GM06990 (cell line): ENCODE results near the gene MSL1.

Source experiments
- DNase-seq: peaks from one replicate; pipeline ENCODE4 v3.0.0-alpha.2; 2011; ENCODE audit not compliant: insufficient read length; ENCODE audit errors: extremely low read depth
- H3K27me3 ChIP-seq: replicated peaks from 2 replicates; pipeline ENCODE4 v1.6.0; 2011; ENCODE audit warnings: low read length; ENCODE audit not compliant: control insufficient read depth, insufficient read depth
- H3K36me3 ChIP-seq: 2 replicates; pipeline ENCODE4 v1.5.1; 2011; ENCODE audit warnings: low read length; ENCODE audit not compliant: control insufficient read depth, insufficient read depth
- H3K4me3 ChIP-seq: replicated peaks from 2 replicates; pipeline ENCODE4 v1.5.1; 2011; ENCODE audit warnings: low read depth, mild to moderate bottlenecking, control low read depth, low read length
- CTCF ChIP-seq: IDR thresholded peaks from 2 replicates; pipeline ENCODE4 v1.5.1; 2011; ENCODE audit warnings: low read length, control low read depth, mild to moderate bottlenecking, inconsistent platforms; ENCODE audit not compliant: insufficient read depth, poor library complexity, severe bottlenecking

The MSL1 gene

DNA sequence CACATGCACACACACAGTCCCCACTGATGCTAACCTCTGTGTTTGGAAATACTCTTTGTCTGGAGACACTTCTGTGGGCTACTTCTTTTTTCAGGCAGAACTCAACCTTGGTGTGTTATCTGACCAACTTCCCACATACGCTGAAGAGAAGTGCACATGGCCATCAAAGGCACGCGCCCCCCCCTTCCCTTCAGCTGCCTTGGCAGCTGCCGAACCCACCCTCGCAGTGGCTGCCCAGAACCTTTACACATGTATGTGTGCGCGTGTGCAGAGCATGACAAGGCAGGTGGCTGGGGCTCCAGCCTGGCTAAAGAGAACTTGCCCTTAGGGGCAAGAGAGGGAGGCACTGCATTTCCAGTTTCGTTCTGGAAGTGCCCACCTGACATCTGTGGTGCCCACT, 59.4 kb downstream of the MSL1 start:
- Histone ChIP-seq H3K27me3 (no peaks in the 10 kb centered on the region), H3K4me3 (no peak overlapping the region), H3K36me3 (peaks cover 4% of the 10 kb centered on the region)
- no peak for TF ChIP-seq CTCF
- DNase-seq: no peak

- Histone ChIP-seq H3K27me3 (no peaks in the 10 kb centered on the region), H3K4me3 (no peak overlapping the region), H3K36me3 (no peaks in the 10 kb centered on the region; the same call in none of the 2 replicates)
- DNase-seq: no peak
- TF ChIP-seq CTCF: no peak
These were observed 60.8 kb downstream of the MSL1 start for GRCh38 chr17:40182606-40183005.
